C4-2B (cell line): Measurements from ENCODE around the gene AGFG2.

Experiments used
- CTCF ChIP-seq: fragments of 450-650 bp; conservative IDR thresholded peaks from 2 replicates; pipeline ENCODE4 v1.5.1; 2017; ENCODE audit warnings: mild to moderate bottlenecking
- ZFX ChIP-seq: fragments of 450-650 bp; IDR thresholded peaks from 2 replicates; pipeline ENCODE4 v1.6.1; 2017

GRCh38 chr7:100567031-100567730 lies 28.2 kb downstream of the AGFG2 start:
- TF ChIP-seq CTCF (no peak), ZFX (no peak)
